Measurements from ENCODE around the gene HMCES.

DNA sequence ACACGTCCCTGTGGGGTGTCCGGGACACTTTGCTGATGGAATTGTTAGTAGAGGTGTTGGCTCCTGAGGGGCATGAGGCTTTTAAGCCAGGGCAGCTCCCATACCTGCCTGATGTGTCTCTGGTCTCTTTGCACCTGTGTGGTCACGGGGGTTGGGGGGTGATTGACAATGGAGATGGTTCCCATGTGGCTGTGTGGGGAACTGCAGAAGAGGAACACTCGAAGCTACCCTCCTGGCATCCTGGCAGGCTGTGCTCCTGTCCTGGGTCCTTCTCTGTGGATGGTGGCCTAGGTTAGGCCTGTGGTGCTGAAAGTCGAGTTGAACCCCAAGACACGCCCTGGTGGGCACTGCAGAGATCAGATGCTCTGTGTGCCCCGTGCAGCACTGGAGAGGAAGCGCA lies 73.4 kb downstream of the HMCES start:
- TF ChIP-seq POLR2A (IDR thresholded peaks at IDR 0.05; ENCODE audit: low read length): no peak
- TF ChIP-seq GATA1 (IDR thresholded peaks at IDR 0.05; ENCODE audit: low read depth, low read length): no peak

Measured in erythroblast (primary cell).